IPS-NIHi7 (cell line): Measurements from ENCODE around the gene ERC2.

Source experiments
- DNase-seq: peaks from one replicate; pipeline ENCODE4 v3.0.0; 2012; ENCODE audit warnings: mixed read lengths; ENCODE audit errors: extremely low spot score

ERC2 gene

GRCh38 chr3:55716611-55717225 lies 751.5 kb downstream of the ERC2 start:
- DNase-seq = no peak

DNA sequence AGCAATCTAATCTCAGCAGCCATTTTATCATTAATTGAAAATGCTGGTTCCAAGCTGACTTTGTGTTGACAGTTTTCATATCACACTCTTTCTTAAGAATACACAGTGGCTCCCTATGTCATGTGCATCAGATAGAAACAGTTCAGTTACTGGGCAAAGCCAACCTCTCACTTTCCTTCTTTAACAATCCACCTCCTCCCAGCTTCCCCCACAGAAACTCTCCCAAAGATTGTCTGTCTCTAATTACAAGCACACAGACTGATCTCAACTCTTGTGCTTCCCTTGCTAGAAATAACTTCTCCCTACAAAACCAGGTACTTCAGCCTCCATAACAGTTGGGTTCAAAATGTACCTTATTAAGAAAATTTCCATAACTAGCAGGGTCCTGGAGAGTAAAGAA lies 752.2 kb downstream of the ERC2 start:
- no peak for DNase-seq

DNA sequence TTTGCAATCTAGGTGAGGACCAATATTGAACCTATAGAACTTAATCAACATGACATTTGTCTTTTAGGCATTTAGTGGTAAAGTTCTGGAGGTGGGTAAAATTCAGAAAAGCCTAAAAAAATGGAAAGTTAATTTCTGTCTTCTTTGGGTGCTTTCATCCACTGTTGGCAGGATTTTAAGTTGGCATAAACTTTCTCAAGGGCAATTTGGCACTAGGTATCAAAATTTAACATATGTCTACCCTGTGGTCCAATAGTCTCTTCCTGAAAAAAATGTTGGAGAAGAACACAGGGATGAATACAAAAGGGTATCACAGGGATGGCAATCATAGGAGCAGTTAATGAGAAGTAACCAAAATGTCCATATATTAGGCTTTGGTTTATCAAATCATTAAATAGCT lies 754.2 kb downstream of the ERC2 start:
- no peak for DNase-seq

DNA sequence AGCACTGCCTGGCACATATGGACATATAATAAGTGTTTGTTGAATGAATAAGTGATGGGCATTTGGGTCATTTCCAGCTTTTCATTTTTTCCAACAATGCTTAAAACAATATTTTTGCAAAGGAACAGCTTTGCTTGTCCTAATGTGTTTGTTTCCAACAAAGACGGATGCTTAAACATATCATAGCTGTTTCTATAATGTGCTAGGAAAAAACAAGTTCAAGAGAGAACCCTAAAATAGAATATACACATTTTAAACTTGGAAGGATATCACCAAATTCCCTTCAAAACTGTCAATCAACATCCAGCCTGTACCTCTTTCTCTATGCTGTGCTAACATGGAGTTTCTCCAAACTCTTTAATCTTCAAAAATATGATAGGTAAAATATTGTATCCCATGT lies 756.6 kb downstream of the ERC2 start:
- no peak for DNase-seq

DNA sequence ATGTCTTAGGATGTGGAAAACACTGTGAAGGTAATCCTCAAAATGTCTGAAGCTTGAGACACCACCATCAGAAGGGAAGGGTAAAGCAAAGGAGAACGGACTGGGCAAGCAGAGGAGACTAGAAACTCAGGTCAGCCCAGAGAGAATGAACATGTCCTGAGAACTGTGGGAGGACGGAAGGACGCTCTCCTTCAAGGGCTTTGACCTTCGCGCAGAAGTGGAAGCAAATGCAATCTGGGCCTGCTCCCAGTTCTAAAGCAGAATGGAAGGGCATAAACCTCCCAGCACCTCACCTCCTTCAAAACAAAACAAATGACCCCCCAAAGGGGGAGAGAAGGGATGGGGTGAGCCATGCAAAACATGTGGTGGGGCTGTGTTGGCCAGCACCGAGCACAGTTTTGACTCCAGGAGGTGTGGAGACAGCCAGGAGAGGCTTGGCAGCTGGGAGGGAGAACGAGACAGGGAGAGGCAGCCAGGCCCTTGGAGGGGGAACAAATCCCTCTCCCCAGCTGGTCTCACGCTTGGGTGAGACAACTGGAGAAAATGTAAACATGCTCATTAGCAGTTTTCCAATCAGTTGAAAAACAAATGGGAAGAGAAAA lies 758.8 kb downstream of the ERC2 start:
- DNase-seq = no peak

DNA sequence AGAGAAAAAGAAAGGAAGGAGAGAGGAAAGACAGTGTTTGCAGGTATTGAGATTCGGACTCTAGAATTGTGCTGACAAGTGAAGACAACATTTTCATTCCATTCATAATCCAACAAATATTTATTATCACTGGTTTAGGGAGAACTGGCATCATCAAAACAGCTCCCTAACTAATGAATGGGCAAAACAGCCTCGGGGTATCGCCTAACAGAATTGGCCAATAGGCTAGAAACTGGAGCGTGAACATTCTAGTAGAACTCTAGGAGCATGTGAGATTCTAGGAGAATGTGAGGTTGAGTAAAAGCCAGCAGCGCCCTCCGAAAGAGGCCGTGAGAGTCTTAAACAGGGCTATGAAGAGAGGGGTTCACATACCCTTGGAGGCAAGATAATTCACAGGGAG lies 759.3 kb downstream of the ERC2 start:
- DNase-seq = no peak

DNA sequence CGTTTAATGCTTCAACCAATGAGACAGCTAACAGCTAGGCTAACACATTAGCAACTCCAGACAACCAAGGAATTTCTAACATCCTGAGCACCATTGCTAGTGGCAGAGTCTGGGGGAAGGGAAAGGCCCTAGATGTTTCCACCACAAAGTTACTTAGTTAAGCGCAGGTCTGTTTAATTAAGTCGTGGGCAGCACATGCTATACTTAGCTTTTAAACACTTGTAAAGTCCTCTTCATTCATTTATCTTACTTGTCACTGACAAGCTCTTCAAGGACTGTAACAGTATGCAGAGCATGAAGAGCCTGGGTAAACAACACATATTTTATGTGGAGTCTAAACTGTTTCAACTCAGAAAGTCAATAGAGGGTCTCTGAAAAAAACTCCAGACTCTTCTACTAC lies 760.0 kb downstream of the ERC2 start:
- no peak for DNase-seq

DNA sequence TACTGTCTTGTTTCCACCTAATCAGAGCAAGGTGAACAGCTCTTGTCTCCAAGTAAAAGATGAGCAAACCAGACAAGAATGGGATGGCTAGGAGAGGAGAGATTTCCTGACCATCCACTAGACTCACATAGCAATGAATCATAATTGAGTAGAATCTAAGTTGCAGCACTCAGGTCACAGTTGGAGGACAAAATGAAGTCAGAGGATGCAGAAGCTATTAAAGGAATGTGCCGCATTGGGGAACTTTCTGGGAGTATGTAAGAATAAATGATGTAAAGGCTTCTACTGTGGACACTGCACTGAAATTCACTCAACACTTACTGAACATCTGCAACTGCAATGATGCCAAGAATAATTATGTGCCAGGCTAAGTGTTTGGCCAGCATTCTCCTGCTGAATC lies 763.7 kb downstream of the ERC2 start:
- no peak for DNase-seq

DNA sequence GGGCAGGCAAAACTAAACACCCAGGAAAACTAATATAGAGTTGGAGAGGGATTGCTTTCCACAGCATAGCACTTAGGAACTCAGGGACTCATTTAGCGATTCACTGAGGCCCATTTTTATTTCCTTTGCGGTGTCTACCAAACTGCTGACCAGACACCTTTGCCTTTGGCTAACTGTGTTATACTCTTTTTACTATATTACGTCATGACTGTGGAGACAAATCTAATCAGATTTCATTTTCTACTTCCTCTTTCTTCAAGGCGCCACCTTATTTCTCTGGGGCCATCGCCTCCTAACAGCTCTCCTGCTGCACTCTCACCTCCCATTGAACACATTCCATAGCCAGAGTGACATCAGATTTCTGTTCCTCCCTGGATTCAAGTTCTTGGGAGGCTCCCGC lies 765.4 kb downstream of the ERC2 start:
- DNase-seq = no peak

- DNase-seq = no peak
These were observed 766.3 kb downstream of the ERC2 start for GRCh38 chr3:55701997-55702396.

DNA sequence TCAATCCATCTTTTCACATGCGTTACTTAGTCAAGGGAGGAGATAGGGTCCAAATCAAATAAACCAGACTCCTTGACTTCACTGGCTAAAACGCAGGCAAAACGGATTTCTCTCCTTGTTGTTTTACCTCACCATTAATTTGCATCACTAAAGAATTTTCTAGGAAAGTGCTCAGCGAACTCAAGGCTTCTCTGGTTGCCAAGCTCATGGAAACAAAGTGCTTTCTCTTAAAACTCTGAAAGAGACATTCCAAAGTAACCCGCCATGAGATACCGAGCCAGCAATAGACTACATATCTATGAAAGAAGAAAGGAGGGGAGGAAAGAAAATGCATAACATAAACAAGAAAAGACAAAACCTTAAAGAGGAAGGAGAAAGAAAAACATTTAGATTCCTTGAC lies 769.4 kb downstream of the ERC2 start:
- no peak for DNase-seq

- DNase-seq = no peak
These were observed 770.9 kb downstream of the ERC2 start for GRCh38 chr3:55697177-55697865.

- no peak for DNase-seq
These were observed 775.2 kb downstream of the ERC2 start for GRCh38 chr3:55692957-55693558.

GRCh38 chr3:55692295-55692956 lies 775.8 kb downstream of the ERC2 start:
- DNase-seq = no peak

- no peak for DNase-seq
These were observed 777.1 kb downstream of the ERC2 start for GRCh38 chr3:55691141-55691540.

GRCh38 chr3:55690726-55691125 lies 777.5 kb downstream of the ERC2 start:
- peak; percentile 78 for DNase-seq

- DNase-seq = no peak
These were observed 778.1 kb downstream of the ERC2 start for GRCh38 chr3:55690177-55690576.

DNA sequence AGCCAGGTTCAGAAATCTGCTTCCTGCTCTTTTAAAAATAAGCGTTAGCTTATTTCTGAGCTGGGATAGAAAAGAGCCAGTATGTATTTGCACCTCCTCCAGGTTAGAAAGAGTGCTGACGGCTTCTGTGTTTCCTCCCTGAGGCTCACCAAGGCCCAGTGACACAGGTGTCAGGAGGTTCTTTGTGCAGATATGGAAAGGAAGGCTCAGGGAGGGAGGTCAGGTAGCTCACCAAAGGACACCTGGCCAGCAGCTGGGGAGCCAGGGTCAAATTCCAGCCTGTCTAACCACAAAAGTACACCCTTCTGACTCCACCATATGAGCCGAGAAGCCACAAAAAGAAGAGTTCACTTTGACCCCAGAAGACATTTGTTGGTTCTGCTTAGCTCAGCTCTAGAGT lies 780.1 kb downstream of the ERC2 start:
- DNase-seq = no peak

- no peak for DNase-seq
These were observed 780.7 kb downstream of the ERC2 start for GRCh38 chr3:55687526-55687925.

- DNase-seq = no peak
These were observed 781.6 kb downstream of the ERC2 start for GRCh38 chr3:55686426-55687254.

- no peak for DNase-seq
These were observed 784.5 kb downstream of the ERC2 start for GRCh38 chr3:55683666-55684270.
